ENCODE data around the gene BACH2. TPM values are rescaled to one million over a fixed set of nuclear protein-coding genes. Genes with fewer than 3 reads are reported as not detected.

The BACH2 gene
- polyA plus RNA-seq, 2 of the 4 experiments (the other 2 are of a cell fraction): 0.01 to 0.36 TPM

- WGBS (ENCODE audit: missing lambda C conversion rate): 19% methylated on average over 8 of the region's 9 CpGs
- H3K4me3 ChIP-seq: no peak overlapping the region
- no peak for FAIRE-seq
- H3K9me3 ChIP-seq: peaks cover 6% of the 10 kb centered on the region; the same call in 1 of the 3 replicates
- DNase-seq (ENCODE audit: low read depth in 1 of 2, low spot score in 1 of 2): peak; percentile 70 to 75
- H3K4me2 ChIP-seq: peak overlapping the region; percentile 27; the same call in 1 of the 3 replicates
- POLR2A ChIA-PET: interaction anchor here (1.1 kb wide), 1 partner anchor 539 kb away, joined by 8 read pairs; no protein-coding TSS in a partner anchor
- H3K27ac ChIP-seq: peak overlapping the region in 1 of 2 experiments; percentile 27; a peak in 1 of 6 replicates
- no peaks in the 10 kb centered on the region; the same call in 2 of the 3 replicates for H3K4me1 ChIP-seq
- TF ChIP-seq SMC3 (IDR thresholded peaks at IDR 0.05): peak; percentile 88
- TF ChIP-seq HDAC2 (IDR thresholded peaks at IDR 0.05): no peak
- TF ChIP-seq CTCF (IDR thresholded peaks at IDR 0.05): peak; percentile 75
- peak; percentile 87 for TF ChIP-seq RAD21 (conservative IDR thresholded peaks at IDR 0.05 in 1 of 2, IDR thresholded peaks at IDR 0.05 in 1 of 2)
- peak; percentile 58 to 86; a peak in 3 of 4 replicates for TF ChIP-seq CEBPB (IDR thresholded peaks at IDR 0.05)
- no peak for TF ChIP-seq ZFP36 (IDR thresholded peaks at IDR 0.05; ENCODE audit: borderline replicate concordance, partially characterized antibody)
- peak; percentile 98 to 99 for ATAC-seq
- CTCF ChIA-PET: interaction anchor here (0.5 to 6.6 kb wide), 55 partner anchors 8 to 1408 kb away, joined by 3 to 62 read pairs (median 4); no protein-coding TSS in a partner anchor
Observed at GRCh38 chr6:89940225-89941027, 356.2 kb downstream of the BACH2 start.

GRCh38 chr6:89939144-89939543 lies 357.5 kb downstream of the BACH2 start:
- FAIRE-seq: no peak
- ATAC-seq: no peak
- ChIA-PET CTCF (interaction anchor here (6.6 kb wide), 1 partner anchor 541 kb away, joined by 62 read pairs; no protein-coding TSS in a partner anchor), POLR2A (no interaction called here)
- no peak for DNase-seq (ENCODE audit: low read depth in 1 of 2, low spot score in 1 of 2)
- no peak for TF ChIP-seq ZNF302 (CRISPR knock-in tag; IDR thresholded peaks at IDR 0.05)
- TF ChIP-seq CEBPB (IDR thresholded peaks at IDR 0.05): no peak
- TF ChIP-seq KDM5A (IDR thresholded peaks at IDR 0.05): no peak
- no peak for TF ChIP-seq CHD4 (IDR thresholded peaks at IDR 0.05; ENCODE audit: borderline replicate concordance)
- no peak for TF ChIP-seq EHMT2 (IDR thresholded peaks at IDR 0.05; ENCODE audit: low read depth)
- no peak for TF ChIP-seq EP300 (IDR thresholded peaks at IDR 0.05)
- TF ChIP-seq, protein P1, sequence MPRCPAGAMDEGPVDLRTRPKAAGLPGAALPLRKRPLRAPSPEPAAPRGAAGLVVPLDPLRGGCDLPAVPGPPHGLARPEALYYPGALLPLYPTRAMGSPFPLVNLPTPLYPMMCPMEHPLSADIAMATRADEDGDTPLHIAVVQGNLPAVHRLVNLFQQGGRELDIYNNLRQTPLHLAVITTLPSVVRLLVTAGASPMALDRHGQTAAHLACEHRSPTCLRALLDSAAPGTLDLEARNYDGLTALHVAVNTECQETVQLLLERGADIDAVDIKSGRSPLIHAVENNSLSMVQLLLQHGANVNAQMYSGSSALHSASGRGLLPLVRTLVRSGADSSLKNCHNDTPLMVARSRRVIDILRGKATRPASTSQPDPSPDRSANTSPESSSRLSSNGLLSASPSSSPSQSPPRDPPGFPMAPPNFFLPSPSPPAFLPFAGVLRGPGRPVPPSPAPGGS (IDR thresholded peaks at IDR 0.05): no peak
- no peak for TF ChIP-seq FOSL2 (IDR thresholded peaks at IDR 0.05)
- no peak for TF ChIP-seq FOSL2 (CRISPR knock-in tag; IDR thresholded peaks at IDR 0.05)
- no peak for TF ChIP-seq ESRRA (IDR thresholded peaks at IDR 0.05; ENCODE audit: borderline replicate concordance, low read length)
- no peak for TF ChIP-seq ZC3H11A (IDR thresholded peaks at IDR 0.05)
- TF ChIP-seq RARB (CRISPR knock-in tag; IDR thresholded peaks at IDR 0.05): no peak
- TF ChIP-seq FOSB (CRISPR knock-in tag; IDR thresholded peaks at IDR 0.05): no peak
- TF ChIP-seq TP53 (CRISPR knock-in tag; IDR thresholded peaks at IDR 0.05): no peak
- no peak for TF ChIP-seq ZSCAN20 (CRISPR knock-in tag; IDR thresholded peaks at IDR 0.05)
- H3K4me1 ChIP-seq: no peaks in the 10 kb centered on the region; the same call in 2 of the 3 replicates
- no peak overlapping the region for H3K4me2 ChIP-seq
- no peak overlapping the region for H3K4me3 ChIP-seq
- H3K27ac ChIP-seq: no peak overlapping the region
- H3K9me3 ChIP-seq: no peaks in the 10 kb centered on the region
- WGBS (ENCODE audit: missing lambda C conversion rate): 0% methylated on average over 2 of the region's 2 CpGs

DNA sequence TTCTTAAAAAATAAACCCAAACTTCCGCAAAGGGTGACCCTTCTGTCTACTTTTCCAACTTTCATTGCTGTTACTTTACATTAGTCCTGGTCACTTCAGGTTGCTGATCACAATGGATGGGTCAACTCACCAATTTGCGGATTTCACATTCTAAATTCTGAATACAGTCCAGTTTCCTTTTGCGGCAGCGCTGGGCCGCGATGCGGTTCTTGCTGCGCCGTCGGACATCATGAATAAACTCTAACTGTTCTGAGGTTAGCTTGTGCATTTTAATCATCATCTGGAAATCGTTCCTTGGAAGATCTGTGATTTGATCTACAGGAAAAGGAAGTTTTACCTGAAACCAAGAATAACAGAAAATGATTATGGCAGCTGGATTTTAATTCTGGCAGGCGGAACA lies 358.6 kb downstream of the BACH2 start:
- POLR2A ChIA-PET: no interaction called here
- 77% methylated on average over 12 of the region's 12 CpGs for WGBS (ENCODE audit: missing lambda C conversion rate)
- Histone ChIP-seq H3K9me3 (no peaks in the 10 kb centered on the region), H3K4me1 (no peaks in the 10 kb centered on the region; the same call in 2 of the 3 replicates), H3K4me2 (no peak overlapping the region), H3K4me3 (no peak overlapping the region), H3K27ac (no peak overlapping the region)
- no peak for DNase-seq (ENCODE audit: low read depth in 1 of 2, low spot score in 1 of 2)
- FAIRE-seq: no peak
- no peak for ATAC-seq
- CTCF ChIA-PET: interaction anchor here (6.6 kb wide), 1 partner anchor 542 kb away, joined by 62 read pairs; no protein-coding TSS in a partner anchor
- TF ChIP-seq MAX (IDR thresholded peaks at IDR 0.05): no peak
- no peak for TF ChIP-seq NR3C1 (IDR thresholded peaks at IDR 0.05)
- TF ChIP-seq, protein P2, sequence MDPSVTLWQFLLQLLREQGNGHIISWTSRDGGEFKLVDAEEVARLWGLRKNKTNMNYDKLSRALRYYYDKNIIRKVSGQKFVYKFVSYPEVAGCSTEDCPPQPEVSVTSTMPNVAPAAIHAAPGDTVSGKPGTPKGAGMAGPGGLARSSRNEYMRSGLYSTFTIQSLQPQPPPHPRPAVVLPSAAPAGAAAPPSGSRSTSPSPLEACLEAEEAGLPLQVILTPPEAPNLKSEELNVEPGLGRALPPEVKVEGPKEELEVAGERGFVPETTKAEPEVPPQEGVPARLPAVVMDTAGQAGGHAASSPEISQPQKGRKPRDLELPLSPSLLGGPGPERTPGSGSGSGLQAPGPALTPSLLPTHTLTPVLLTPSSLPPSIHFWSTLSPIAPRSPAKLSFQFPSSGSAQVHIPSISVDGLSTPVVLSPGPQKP (IDR thresholded peaks at IDR 0.05; ENCODE audit: low read depth, low read length): no peak
- TF ChIP-seq JUNB (IDR thresholded peaks at IDR 0.05): no peak
- TF ChIP-seq BHLHE40 (IDR thresholded peaks at IDR 0.05; ENCODE audit: low read depth, low read length): no peak
- TF ChIP-seq KDM1A (IDR thresholded peaks at IDR 0.05; ENCODE audit: low read depth): no peak
- no peak for TF ChIP-seq NPAS2 (CRISPR knock-in tag; IDR thresholded peaks at IDR 0.05; ENCODE audit: borderline replicate concordance)
- TF ChIP-seq HOXB13 (CRISPR knock-in tag; IDR thresholded peaks at IDR 0.05; ENCODE audit: low read depth): no peak
- TF ChIP-seq HES2 (IDR thresholded peaks at IDR 0.05): no peak
- TF ChIP-seq CBX8 (IDR thresholded peaks at IDR 0.05): no peak
- TF ChIP-seq E2F6 (IDR thresholded peaks at IDR 0.05; ENCODE audit: borderline replicate concordance, low read depth): no peak
